Heart left ventricle (tissue), 13 donors: Measurements from ENCODE around the gene OR1I1.

Source experiments
- CTCF ChIP-seq, 12 donors: fragments of 200-600 bp; sonication (generic) in 4 of 12; IDR thresholded peaks; one replicate each; pipeline versions ENCODE4 v1.5.0 to v1.8.0; 2018 to 2022; ENCODE audit warnings: antibody characterized with exemption in 12 of 12, mild to moderate bottlenecking in 5 of 12
- POLR2A ChIP-seq, 2 donors: fragments of 450-650 bp; IDR thresholded peaks; one replicate each; pipeline ENCODE4 v1.6.1; 2017; ENCODE audit warnings: antibody characterized with exemption in 2 of 2, mild to moderate bottlenecking in 2 of 2, moderate library complexity in 2 of 2
- donor health status: ischemic (EF 13 %, LVEDD 7.1; RV severe dilation, severe dysfunction).
- donor health status: DM: no; HTN: yes; CAD: no.
- donor health status: DM: no; HTN: no; CAD: no.
- donor health status: ischemic (EF 25% LVEDD 6.9; RV normal size, moderate dysfunction).
- donor health status: ischemic (EF 25% LVEDD 5.7; RV mildly dilated, moderate dysfunction).
- donor health status: ischemic (EF 35%, LVEDD 5.7; RV mildly dilated, moderate dysfunction).
- donor health status: nonischemic (EF 11% LVEDD 7.7; RV severe dilation, severe dysfunction).
- donor health status: DM: yes; HTN: yes; CAD: no.
- donor health status: PGD.
- donor health status: ischemic (EF 29% LVEDD 5.4; RV normal size, mild dysfunction).
- donor health status: nonischemic (EF 23%, LVEDD 6.1; RV moderate dilation, normal function).

GRCh38 chr19:15110418-15110815, 28.4 kb downstream of the OR1I1 start:
- no peak for TF ChIP-seq CTCF (IDR thresholded peaks at IDR 0.05)
- TF ChIP-seq POLR2A (IDR thresholded peaks at IDR 0.05) = no peak
